Stimulated activated CD8-positive, alpha-beta memory T cell treated with anti-CD3 and anti-CD28 coated beads, Interleukin-15, amount 100 ng/mL, for 4 hours (primary cell): ENCODE measurements around the gene IGF2R.
"Not testable (repeated sequence)": the region's sequence is repeated elsewhere in the genome, so short reads cannot be mapped to it uniquely, and the experiment has no call there.

Source experiments
- DNase-seq, 2 donors: peaks; one replicate each; pipeline ENCODE4 v3.0.0-alpha.2; 2020; ENCODE audit warnings: low read depth in 2 of 2

IGF2R gene

GRCh38 chr6:160076009-160076408 is 107.1 kb downstream of the IGF2R start:
- no peak for DNase-seq

GRCh38 chr6:160077024-160077423 is 108.1 kb downstream of the IGF2R start:
- no peak for DNase-seq

GRCh38 chr6:160077526-160077925 is 108.6 kb downstream of the IGF2R start:
- DNase-seq = no peak

- DNase-seq = no peak
Measured at GRCh38 chr6:160078883-160079685, 110.2 kb downstream of the IGF2R start.

GRCh38 chr6:160079686-160080043 is 110.8 kb downstream of the IGF2R start:
- no peak for DNase-seq

GRCh38 chr6:160080097-160080496 is 111.2 kb downstream of the IGF2R start:
- no peak for DNase-seq

GRCh38 chr6:160081398-160081797 is 112.5 kb downstream of the IGF2R start:
- no peak for DNase-seq

- no peak for DNase-seq
Measured at GRCh38 chr6:160082627-160083026, 113.7 kb downstream of the IGF2R start.

- DNase-seq = no peak
Measured at GRCh38 chr6:160084198-160084776, 115.4 kb downstream of the IGF2R start.

- no peak for DNase-seq
Measured at GRCh38 chr6:160085226-160085625, 116.3 kb downstream of the IGF2R start.

GRCh38 chr6:160085713-160086505 is 117.0 kb downstream of the IGF2R start:
- no peak for DNase-seq

- no peak for DNase-seq
Measured at GRCh38 chr6:160086754-160087153, 117.9 kb downstream of the IGF2R start.

GRCh38 chr6:160088069-160088783 is 119.3 kb downstream of the IGF2R start:
- no peak for DNase-seq

GRCh38 chr6:160088784-160089533 is 120.1 kb downstream of the IGF2R start:
- DNase-seq = no peak

GRCh38 chr6:160089534-160089897 is 120.6 kb downstream of the IGF2R start:
- no peak for DNase-seq

- DNase-seq = not testable (repeated sequence)
Measured at GRCh38 chr6:160090442-160091239, 121.8 kb downstream of the IGF2R start.

GRCh38 chr6:160092176-160092575 is 123.3 kb downstream of the IGF2R start:
- not testable (repeated sequence) for DNase-seq

- DNase-seq = no peak
Measured at GRCh38 chr6:160092602-160093001, 123.7 kb downstream of the IGF2R start.

- DNase-seq = no peak
Measured at GRCh38 chr6:160093061-160093460, 124.2 kb downstream of the IGF2R start.

- no peak for DNase-seq
Measured at GRCh38 chr6:160093946-160094345, 125.1 kb downstream of the IGF2R start.
